MM.1S (cell line): ENCODE data around the gene ANAPC16.

ENCODE experiments used
- DNase-seq: peaks from one replicate; pipeline ENCODE4 v3.0.0-alpha.2; 2015
- H2AFZ ChIP-seq: fragments of 300-600 bp; sonication (generic); 2 replicates; pipeline ENCODE4 v1.6.0; 2016; ENCODE audit warnings: antibody characterized with exemption, low read length
- H3F3A ChIP-seq: fragments of 300-600 bp; sonication (generic); 2 replicates; pipeline ENCODE4 v1.6.1; 2016; ENCODE audit warnings: mild to moderate bottlenecking, antibody characterized with exemption, low read length, moderate library complexity, mixed read lengths; ENCODE audit not compliant: insufficient read depth
- H3K27ac ChIP-seq: fragments of 300-600 bp; sonication (generic); 2 replicates; pipeline ENCODE4 v1.5.1; 2016; ENCODE audit warnings: mild to moderate bottlenecking, low read length
- H3K27me3 ChIP-seq: fragments of 300-600 bp; sonication (generic); replicated peaks from 2 replicates; pipeline ENCODE4 v1.6.0; 2016; ENCODE audit warnings: low read length; ENCODE audit not compliant: insufficient read depth
- H3K36me3 ChIP-seq: fragments of 300-600 bp; sonication (generic); replicated peaks from 2 replicates; pipeline ENCODE4 v1.6.1; 2016; ENCODE audit warnings: mild to moderate bottlenecking, low read length, mixed read lengths; ENCODE audit not compliant: insufficient read depth
- H3K4me1 ChIP-seq: fragments of 300-600 bp; sonication (generic); 2 replicates; pipeline ENCODE4 v1.6.1; 2016; ENCODE audit warnings: low read length, mixed read lengths
- H3K4me2 ChIP-seq: fragments of 300-600 bp; sonication (generic); 2 replicates; pipeline ENCODE4 v1.6.0; 2016; ENCODE audit warnings: low read depth, low read length
- H3K4me3 ChIP-seq: fragments of 300-600 bp; sonication (generic); 2 replicates; pipeline ENCODE4 v1.5.1; 2016; ENCODE audit warnings: low read length, mixed read lengths
- H3K79me2 ChIP-seq: fragments of 300-600 bp; sonication (generic); 2 replicates; pipeline ENCODE4 v1.6.1; 2016; ENCODE audit warnings: mixed run types, low read length, mixed read lengths
- H3K9ac ChIP-seq: fragments of 300-600 bp; sonication (generic); 2 replicates; pipeline ENCODE4 v1.6.1; 2016; ENCODE audit warnings: low read length, mixed read lengths
- H3K9me2 ChIP-seq: fragments of 300-600 bp; sonication (generic); replicated peaks from 2 replicates; pipeline ENCODE4 v1.6.1; 2016; ENCODE audit warnings: mild to moderate bottlenecking, low read length, mixed read lengths; ENCODE audit not compliant: insufficient read depth
- H3K9me3 ChIP-seq: fragments of 300-600 bp; sonication (generic); replicated peaks from 2 replicates; pipeline ENCODE4 v1.6.1; 2016; ENCODE audit warnings: mild to moderate bottlenecking, low read length, mixed read lengths; ENCODE audit not compliant: insufficient read depth
- H4K20me1 ChIP-seq: fragments of 300-600 bp; sonication (generic); 2 replicates; pipeline ENCODE4 v1.6.1; 2016; ENCODE audit warnings: mild to moderate bottlenecking, low read length, moderate library complexity, mixed read lengths; ENCODE audit not compliant: insufficient read depth
- CTCF ChIP-seq: fragments of 300-600 bp; sonication (generic); IDR thresholded peaks from 2 replicates; pipeline ENCODE4 v1.5.1; 2016; ENCODE audit warnings: antibody characterized with exemption, low read length, mixed read lengths
- EZH2 ChIP-seq: fragments of 300-600 bp; sonication (generic); optimal IDR thresholded peaks from 2 replicates; pipeline ENCODE3; 2017; ENCODE audit warnings: low read depth, mild to moderate bottlenecking, antibody characterized with exemption, low read length, mixed read lengths
- EZH2phosphoT487 ChIP-seq: fragments of 300-600 bp; sonication (generic); IDR thresholded peaks from 2 replicates; pipeline ENCODE4 v1.6.1; 2018; ENCODE audit warnings: antibody characterized with exemption, low read length

ANAPC16 gene

GRCh38 chr10:72176701-72177100 is 39.1 kb upstream of the ANAPC16 start:
- Histone ChIP-seq H3K4me3 (no peak overlapping the region), H2AFZ (no peak overlapping the region), H3K27ac (no peak overlapping the region), H3K27me3 (no peaks in the 10 kb centered on the region), H3K9ac (no peak overlapping the region), H3K4me1 (peaks cover 18% of the 10 kb centered on the region), H4K20me1 (no peaks in the 10 kb centered on the region), H3F3A (no peaks in the 10 kb centered on the region), H3K9me2 (no peaks in the 10 kb centered on the region), H3K9me3 (no peaks in the 10 kb centered on the region), H3K79me2 (no peaks in the 10 kb centered on the region), H3K36me3 (no peaks in the 10 kb centered on the region), H3K4me2 (no peak overlapping the region)
- no peak for DNase-seq
- TF ChIP-seq EZH2phosphoT487 (no peak), EZH2 (no peak), CTCF (no peak)

GRCh38 chr10:72177454-72177853 is 38.4 kb upstream of the ANAPC16 start:
- no peaks in the 10 kb centered on the region for H3K36me3 ChIP-seq
- no peak for DNase-seq
- no peak overlapping the region for H3K9ac ChIP-seq
- H3K9me3 ChIP-seq = no peaks in the 10 kb centered on the region
- H3K4me2 ChIP-seq = no peak overlapping the region
- no peaks in the 10 kb centered on the region for H4K20me1 ChIP-seq
- no peaks in the 10 kb centered on the region for H3F3A ChIP-seq
- TF ChIP-seq CTCF (no peak), EZH2phosphoT487 (no peak), EZH2 (no peak)
- peaks cover 18% of the 10 kb centered on the region for H3K4me1 ChIP-seq
- no peak overlapping the region for H3K4me3 ChIP-seq
- H3K27me3 ChIP-seq = no peaks in the 10 kb centered on the region
- H3K79me2 ChIP-seq = no peaks in the 10 kb centered on the region
- no peaks in the 10 kb centered on the region for H3K9me2 ChIP-seq
- no peak overlapping the region for H2AFZ ChIP-seq
- H3K27ac ChIP-seq = no peak overlapping the region

- Histone ChIP-seq H3K27me3 (no peaks in the 10 kb centered on the region), H3K27ac (no peak overlapping the region), H3F3A (no peaks in the 10 kb centered on the region), H3K36me3 (0 out of 2 replicates have a peak, but pooled peaks cover 3% of the 10 kb centered on the region), H2AFZ (no peak overlapping the region), H3K9me3 (no peaks in the 10 kb centered on the region), H3K4me2 (no peak overlapping the region), H4K20me1 (no peaks in the 10 kb centered on the region), H3K9ac (no peak overlapping the region), H3K4me1 (no peaks in the 10 kb centered on the region), H3K4me3 (no peak overlapping the region), H3K79me2 (no peaks in the 10 kb centered on the region), H3K9me2 (no peaks in the 10 kb centered on the region)
- TF ChIP-seq EZH2 (no peak), CTCF (no peak), EZH2phosphoT487 (no peak)
- no peak for DNase-seq
Observed at GRCh38 chr10:72184156-72184555, 31.7 kb upstream of the ANAPC16 start.
